ELR (cell line): ENCODE results near the gene TTYH2.
A peak's percentile ranks its signal among the peaks of the same experiment; 100 is the strongest.

ENCODE experiments used
- DNase-seq: peaks from one replicate; pipeline ENCODE4 v3.0.0-alpha.2; 2015; ENCODE audit warnings: low read depth

The TTYH2 gene

DNA sequence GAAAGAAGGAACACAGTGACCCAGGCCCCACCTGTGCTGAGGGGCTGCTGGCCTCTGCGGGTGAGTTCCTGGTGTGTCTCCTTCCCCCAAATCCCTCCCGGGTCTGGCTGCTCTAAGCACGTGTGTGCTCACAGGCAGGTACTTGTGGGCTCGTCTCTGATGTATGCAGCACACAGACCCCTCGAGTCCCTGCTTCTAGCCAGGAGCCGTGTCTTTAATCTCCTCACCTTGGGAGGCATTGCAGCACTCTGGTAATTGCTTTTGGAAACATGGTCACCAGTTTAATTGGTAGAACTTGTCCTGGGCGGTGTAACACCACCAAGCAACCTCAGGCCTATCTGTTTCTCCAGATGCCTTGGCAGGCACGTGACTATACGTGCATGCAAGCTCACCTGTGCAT lies 18.7 kb upstream of the TTYH2 start:
- no peak for DNase-seq

GRCh38 chr17:74196541-74197317 lies 16.6 kb upstream of the TTYH2 start:
- DNase-seq, result no peak

DNA sequence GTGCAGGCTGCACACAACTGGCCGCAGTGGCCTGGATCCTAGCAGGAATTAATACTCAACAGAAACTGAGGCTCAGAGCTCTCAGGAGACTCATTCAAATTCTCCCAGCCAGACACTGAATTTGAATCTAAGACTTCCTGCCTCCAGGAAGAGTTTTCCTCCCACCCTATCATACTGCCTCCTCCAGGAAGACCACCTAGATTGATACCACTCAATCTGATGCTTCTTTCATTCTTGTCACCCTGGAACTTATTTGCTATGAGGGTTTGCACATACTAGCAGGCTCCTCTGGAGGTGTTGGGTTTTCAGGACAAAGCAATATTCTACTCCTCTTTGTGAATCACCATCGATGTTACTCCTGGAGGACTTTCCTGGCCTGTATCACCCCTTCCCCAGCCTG lies 15.6 kb upstream of the TTYH2 start:
- no peak for DNase-seq

DNA sequence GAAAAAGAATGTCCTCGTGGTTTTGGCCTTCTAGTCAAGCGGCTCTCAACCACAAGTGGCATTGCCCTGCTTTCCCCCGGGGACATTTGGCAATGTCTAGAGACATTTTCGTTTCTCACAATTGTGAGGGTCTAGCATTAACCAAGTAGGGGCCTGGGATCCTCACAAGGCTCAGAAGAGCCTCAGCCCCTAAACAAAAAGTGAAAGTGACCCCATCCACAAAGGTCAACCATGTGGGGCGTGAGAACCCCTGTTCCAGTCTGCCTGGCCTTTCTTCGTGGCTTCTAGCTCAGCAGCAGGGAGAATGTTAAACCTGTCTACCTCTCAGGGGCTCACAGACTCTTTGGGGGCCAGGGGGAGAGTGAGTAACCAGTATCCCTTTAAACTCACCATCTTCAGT lies 14.7 kb upstream of the TTYH2 start:
- DNase-seq, result no peak

DNA sequence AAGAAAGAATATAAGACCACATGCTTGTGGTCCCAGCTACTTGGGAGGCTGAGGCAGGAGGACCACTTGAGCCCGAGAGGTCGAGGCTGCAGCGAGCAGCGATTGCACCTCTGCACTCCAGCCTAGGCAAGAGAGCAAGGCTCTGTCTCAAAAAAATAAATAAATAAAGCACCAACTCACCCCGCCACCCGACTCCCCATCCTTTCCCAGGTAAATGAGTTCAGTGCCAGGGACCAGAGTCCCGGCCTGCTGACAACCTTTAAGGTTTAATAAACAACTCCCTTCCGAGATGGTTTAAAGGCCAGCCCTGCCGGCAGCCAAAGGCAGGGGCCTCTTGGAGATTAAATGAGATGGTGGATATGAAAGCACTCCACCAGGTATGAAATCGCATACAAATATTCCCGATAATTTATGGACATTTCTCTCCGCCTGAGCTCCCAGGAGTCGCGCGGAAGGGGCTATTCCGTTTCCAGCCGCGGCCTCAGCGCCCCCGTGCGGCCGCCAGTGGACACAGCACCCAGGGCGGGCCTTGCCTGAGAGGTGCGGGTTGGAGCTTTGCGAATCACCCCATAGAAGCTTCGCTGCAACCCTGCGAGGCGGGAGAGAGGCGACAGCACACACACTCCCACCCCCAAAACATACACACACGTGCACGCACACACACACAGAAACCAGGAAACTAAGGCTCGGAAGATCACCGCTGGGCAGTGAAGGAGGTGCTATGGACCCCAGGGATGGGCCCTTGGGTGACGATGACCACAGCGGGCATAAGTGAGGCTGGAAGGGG lies 13.9 kb upstream of the TTYH2 start:
- DNase-seq, result peak; percentile 71

DNA sequence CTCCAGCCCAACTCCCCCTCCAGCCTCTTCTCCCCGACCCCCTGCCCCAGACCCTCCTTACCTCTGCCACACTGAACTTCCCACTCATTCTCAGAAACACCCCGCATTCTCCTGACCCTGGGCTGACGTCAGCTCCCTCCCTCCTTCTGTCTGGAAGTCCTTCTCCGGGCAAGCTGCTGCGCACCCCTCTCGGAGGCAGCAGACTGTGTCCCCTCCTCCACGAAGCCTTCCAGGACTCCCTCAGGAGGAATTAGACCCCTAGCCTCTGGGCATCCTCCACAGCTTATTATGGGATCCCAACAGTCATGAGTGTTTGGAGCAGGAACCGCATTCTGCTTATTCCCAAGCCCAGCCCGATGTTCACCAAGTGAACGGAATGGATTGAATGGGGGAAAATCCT lies 13.3 kb upstream of the TTYH2 start:
- DNase-seq, result no peak

- DNase-seq, result peak; percentile 39
Observed at GRCh38 chr17:74201250-74201649, 12.1 kb upstream of the TTYH2 start.

DNA sequence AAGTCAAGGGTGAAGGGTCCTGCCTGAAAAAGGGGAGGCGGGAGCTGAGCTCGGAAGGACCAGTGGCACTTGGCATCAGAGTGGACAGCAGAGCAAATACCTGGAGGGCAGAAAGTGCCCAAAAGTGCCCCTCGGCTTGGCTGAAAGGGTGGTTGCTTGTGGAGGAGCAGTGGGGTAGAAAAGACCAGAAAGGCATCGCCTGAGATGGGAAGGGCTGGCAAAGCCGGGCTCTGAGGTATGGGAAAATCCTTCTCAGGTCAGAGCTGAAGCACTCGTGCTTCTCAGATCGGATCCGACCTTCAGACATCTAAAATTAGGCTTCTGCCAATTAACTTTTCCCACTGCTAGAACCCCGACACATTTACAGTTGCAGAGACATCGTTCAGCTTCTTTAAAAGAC lies 11.4 kb upstream of the TTYH2 start:
- DNase-seq, result no peak

DNA sequence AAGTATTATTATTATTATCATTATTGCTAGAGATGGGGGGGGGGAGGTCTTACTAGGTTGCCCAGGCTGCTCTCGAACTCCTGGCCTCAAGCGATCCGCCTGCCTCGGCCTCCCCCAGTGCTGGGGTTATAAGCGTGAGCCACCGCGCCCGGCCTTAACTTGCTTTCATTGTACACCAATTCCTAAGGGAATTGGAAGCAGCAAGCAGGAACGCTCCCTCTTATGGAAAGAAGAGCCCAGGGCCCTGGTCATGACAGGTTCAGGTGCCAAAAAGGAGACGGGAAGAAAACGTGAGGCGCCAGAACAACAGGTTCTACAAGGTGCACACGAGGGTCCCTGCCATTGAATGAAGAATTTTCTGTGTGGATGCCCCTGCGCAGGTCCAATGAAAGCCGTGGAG lies 10.4 kb upstream of the TTYH2 start:
- DNase-seq, result no peak

GRCh38 chr17:74203439-74204240 lies 9.7 kb upstream of the TTYH2 start, which contains the start of gene RPL38:
TSS of gene RPL38 (plus strand) at chr17:74203678. CDS start at chr17:74203956, 278 bp downstream.
- DNase-seq, result peak; percentile 98

DNA sequence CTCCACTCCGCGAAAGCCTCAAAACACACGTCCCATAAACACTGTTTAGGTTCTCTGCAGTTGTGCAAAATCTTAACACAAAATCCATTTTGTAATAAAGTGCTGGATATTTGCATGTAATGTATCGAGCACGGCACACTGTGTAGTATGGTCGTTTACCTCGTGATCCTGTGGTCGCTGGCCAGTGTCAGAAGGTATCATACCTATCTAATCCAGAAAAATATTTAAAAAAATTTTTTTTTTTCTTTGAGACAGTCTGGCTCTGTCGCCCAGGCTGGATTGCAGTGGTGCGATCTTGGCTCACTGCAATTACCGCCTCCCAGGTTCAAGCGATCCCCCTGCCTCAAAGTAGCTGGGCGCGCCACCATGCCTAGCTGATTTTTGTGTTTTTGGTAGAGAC lies 8.9 kb upstream of the TTYH2 start:
- DNase-seq, result no peak

DNA sequence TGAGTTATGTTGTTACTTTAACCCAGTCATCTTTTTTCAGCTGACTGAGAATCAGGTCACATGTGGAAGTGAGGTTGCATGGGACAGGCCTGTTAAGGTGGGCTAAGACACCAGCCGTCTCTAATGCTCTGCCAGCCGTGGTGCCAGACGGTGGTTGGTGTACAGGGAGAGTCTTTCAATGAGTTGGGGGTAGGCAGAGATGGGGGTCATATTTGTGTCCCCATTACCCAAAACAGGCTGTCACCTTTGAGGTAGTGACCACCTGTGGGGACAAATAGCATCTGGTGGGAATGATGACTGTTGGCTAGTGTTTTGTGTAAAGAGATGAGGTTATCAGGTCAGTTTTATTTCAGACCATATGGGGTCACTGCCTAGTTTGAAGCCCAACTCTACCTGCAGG lies 8.1 kb upstream of the TTYH2 start:
- DNase-seq, result no peak

- peak; percentile 38 for DNase-seq
Observed at GRCh38 chr17:74206332-74206818, 7.0 kb upstream of the TTYH2 start.

GRCh38 chr17:74210191-74211140 lies 2.9 kb upstream of the TTYH2 start:
- DNase-seq, result peak; percentile 77

DNA sequence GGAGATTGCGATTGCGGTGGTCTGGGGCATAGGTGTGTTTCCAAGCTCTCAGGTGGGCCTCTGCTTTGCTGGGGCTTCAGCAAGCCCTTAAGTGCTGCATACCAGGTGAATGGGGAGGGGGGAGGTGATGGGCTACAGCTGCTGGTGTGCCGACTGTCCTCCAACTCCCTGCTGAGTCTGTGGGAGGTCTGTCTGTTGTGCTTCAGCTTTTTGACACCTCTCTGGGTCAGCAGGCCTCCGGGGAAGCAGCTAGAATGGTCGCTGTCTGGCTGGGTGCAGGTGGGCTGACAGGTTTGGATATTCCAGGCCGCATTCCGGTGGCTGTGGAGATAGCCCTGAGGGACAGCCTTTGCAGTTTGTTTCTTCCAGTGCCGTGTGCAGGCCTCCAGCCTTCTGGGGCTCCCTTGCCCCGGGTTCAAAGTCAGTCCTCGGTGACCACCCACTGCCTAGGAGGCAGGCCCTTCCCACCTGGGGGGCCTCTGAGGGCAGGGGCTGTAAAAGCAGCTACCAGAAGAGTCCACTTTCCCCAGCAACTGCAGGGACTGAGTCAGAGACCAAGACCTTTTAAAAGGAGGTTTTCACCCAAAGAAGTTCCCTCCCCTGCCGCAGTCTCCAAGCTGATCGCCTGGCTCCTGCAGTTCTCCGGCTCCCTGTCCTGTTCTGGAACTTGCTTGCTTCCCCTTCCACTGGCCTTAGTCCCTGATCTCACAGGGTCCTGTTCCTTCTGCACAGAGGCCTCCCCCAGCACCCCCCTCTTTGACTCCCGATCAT lies 2.0 kb upstream of the TTYH2 start:
- DNase-seq, result peak; percentile 67

GRCh38 chr17:74211912-74212208 lies 1.5 kb upstream of the TTYH2 start:
- peak; percentile 48 for DNase-seq

GRCh38 chr17:74212209-74212912 lies 1.0 kb upstream of the TTYH2 start:
- peak; percentile 65 for DNase-seq

GRCh38 chr17:74213861-74214391 lies 555 bp downstream of the TTYH2 start:
- no peak for DNase-seq

GRCh38 chr17:74214484-74215341 lies 1.3 kb downstream of the TTYH2 start:
- no peak for DNase-seq
